NCI-H82 (cell line): ENCODE results near the gene CCDC159.
"Not testable (repeated sequence)": the region's sequence is repeated elsewhere in the genome, so short reads cannot be mapped to it uniquely, and the experiment has no call there.

Experiments
- DNase-seq: peaks from one replicate; lab custom pipeline; 2025; lab: John Stamatoyannopoulos, UW

The CCDC159 gene, protein sequence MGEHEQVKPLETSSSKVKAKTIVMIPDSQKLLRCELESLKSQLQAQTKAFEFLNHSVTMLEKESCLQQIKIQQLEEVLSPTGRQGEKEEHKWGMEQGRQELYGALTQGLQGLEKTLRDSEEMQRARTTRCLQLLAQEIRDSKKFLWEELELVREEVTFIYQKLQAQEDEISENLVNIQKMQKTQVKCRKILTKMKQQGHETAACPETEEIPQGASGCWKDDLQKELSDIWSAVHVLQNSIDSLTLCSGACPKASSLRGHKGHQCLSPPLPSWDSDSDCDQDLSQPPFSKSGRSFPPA

GRCh38 chr19:11346104-11346940, at the start of gene CCDC159, which contains the start of gene TMEM205:
CCDC159 (plus strand) TSS chr19:11346519; CDS start chr19:11346607, 88 bp downstream.
TMEM205 (minus strand) TSS chr19:11346268; CDS start chr19:11345619, 649 bp downstream.
- peak; percentile 99 for DNase-seq

- DNase-seq: no peak
Observed at GRCh38 chr19:11299946-11300810, 46.1 kb upstream of the CCDC159 start.

DNA sequence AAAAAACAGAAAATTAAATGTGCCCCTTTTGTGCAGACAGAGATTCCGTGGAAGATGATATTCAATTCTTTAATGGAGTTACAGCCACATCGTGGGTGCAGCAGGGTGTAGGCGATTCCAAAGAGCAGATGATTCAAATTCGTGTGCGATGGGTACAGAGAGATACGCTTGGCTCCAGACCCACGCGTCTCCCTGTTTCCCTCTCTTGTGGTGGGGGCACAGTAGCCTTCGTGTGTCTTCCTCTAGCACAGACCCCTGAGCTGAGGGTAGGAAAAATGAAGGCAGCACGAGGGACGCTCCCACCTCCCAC, 45.6 kb upstream of the CCDC159 start:
- DNase-seq: no peak

- DNase-seq: no peak
Observed at GRCh38 chr19:11304936-11305335, 41.4 kb upstream of the CCDC159 start.

GRCh38 chr19:11306337-11306736, 40.0 kb upstream of the CCDC159 start:
- DNase-seq: no peak

DNA sequence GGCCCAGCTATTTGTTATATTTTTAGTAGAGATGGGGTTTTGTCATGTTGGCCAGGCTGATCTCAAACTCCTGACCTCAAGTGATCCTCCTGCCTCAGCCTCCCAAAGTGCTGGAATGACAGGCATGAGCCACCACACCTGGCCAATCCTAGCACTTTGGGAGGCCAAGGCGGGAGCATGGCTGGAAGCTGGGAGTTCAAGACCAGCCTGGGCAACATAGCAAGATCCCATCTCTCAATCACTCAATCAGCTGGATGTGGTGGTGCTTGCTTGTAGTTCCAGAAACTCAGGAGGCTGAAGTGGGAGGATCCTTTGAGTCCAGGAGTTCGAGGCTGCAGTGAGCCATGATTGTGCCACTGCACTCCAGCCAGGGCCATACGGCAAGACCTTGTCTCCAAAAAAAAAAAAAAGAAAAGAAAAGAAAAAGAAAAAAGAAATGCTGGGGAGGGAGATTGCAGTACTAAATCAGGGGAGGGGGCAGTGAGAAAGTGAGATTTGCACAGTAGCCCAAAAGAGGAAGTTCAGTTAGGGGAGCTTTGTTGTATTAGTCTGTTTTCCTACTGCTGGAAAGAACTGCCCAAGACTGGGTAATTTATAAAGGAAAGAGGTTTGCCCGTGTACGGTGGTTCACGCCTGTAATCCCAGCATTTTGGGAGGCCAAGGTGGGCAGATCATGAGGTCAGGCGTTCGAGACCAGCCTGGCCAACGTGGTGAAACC, 25.9 kb upstream of the CCDC159 start:
- not testable (repeated sequence) for DNase-seq

- DNase-seq: peak; percentile 80
Observed at GRCh38 chr19:11321191-11322126, 24.9 kb upstream of the CCDC159 start.

DNA sequence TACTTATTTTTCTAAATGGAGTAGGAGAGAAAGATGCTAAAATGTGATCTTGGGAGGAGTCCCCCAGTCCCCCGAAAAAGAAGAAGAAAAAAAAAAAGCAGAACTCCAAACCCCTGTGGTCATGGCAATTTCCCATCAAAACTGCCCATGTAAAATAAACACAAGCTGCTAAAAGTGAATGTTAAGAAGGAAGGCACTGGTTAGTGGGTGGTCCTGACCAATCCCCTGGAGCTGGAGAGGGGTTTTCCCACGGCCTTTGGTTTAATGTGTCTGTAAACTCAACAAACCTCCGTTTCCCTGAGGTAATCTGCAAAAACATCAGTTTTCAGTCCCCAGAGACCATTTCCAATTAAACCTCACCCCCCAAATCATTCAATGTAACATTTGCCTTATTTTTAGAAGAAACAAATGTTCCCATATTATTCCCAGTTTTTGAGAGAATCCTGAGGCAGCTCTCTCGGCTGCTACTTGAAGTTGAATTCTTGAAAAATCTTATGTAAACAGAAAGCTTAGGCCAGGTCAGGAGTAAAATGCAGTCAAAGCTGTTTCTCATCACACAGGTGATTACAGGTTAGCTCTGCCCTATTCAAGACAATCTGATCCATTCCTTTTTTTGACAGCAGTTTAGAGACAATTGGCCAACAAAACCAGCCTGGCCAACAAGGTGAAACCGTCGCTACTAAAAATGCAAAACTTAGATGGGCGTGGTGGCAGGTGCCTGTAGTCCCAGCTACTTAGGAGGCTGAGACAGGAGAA, 23.9 kb upstream of the CCDC159 start:
- no peak for DNase-seq

GRCh38 chr19:11323601-11324078, 22.7 kb upstream of the CCDC159 start:
- DNase-seq: no peak

- DNase-seq: no peak
Observed at GRCh38 chr19:11324079-11324661, 22.1 kb upstream of the CCDC159 start.

DNA sequence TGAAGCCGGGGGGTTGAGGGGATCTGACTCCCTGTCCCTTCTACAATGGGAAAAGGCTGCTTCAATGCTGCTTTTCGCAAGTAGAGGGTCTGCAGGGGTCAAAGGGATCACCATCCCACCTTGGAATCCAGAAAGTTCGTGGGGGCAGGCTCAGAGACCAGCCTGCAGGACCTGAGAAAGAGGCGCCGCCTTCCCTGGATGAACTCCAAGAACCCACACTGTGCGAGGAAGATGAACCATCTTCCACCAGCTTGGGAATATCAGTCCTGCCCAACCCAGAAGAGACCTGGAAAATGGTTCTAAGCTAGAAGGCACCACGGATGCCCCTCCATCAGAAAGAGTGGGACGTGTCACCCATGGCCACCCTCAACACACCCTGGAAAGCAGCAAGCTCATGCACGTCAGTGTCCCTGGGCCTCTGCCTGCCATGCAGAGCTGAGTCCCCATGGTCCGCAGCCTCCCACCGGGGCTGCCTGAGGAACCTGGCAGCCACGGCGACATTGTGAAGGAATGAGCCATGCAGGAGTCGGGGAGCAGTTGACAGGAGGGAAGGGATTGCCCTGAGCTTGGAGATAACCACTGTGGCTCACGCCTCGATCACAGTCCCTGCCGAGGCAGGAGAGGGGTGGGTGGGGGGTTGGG, 21.4 kb upstream of the CCDC159 start:
- DNase-seq: no peak

DNA sequence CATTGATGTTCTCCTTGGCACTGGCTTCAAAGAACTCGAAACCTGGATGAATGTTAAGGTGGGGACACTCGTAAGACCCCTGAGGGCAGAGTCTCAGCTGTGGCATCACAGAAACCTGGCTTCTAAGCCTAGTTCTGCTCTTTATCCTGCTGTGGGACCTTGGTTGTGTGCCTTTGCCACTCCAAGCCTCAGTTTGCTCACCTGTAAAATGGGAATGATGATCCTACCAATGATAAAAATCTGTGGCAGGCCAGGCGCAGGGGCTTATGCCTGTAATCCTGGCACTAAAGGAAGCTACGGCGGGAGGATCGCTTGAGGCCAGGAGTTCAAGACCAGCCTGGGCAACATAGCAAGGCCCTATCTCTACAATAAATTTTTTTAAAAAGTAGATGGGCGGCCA, 20.8 kb upstream of the CCDC159 start:
- DNase-seq: no peak

DNA sequence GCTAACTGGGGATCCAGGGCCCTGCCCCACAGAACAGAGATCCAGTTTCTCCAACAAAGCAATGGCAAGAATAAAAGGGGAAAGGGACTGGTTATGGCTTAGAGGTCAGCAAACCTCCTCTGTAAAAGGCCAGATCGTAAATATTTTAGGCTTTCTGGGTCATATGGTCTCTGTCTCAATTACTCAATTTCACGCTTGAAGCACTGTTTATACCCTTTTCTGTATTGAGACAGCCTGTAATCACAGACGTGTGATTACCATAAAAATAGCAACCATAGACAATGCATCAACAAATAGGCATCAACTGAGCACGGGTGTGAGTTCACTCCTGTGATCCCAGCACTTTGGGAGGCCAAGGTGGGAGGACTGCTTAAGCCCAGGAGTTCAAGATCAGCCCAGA, 16.2 kb upstream of the CCDC159 start:
- DNase-seq: no peak

DNA sequence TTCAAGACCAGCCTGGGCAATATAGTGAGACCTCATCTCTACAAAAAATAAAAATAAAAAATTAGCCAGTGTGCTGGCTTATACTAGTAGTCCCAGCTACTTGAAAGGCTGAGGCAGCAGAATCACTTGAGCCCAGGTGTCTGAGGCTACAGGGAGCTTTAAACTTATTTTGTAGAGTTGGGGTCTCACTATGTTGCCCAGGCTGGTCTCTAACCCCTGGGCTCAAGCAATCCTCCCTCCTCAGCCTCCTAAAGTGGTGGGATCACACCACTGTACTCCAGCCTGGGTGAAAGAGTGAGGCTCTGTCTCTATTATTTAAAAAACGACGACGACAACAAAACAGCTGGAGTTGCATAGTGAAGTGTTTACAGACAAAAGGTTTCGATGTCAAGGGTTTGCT, 14.8 kb upstream of the CCDC159 start:
- no peak for DNase-seq

GRCh38 chr19:11332822-11333221, 13.5 kb upstream of the CCDC159 start:
- DNase-seq: no peak

DNA sequence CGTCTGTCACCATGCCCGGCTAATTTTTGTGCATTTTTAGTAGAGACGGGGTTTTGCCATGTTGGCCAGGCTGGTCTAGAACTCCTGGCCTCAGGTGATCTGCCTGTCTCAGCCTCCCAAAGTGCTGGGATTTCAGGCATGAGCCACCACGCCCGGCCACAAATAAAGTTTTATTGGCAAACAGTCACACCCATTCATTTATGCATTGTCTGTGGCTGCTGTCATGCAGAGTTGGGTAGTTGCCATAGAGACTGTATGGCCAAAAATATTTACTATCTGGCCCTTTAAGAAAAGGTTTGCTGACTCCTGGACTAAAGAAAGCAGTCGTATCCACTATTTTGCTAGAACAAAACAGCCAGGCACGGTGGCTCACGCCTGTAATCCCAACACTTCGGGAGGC, 12.5 kb upstream of the CCDC159 start:
- not testable (repeated sequence) for DNase-seq

- no peak for DNase-seq
Observed at GRCh38 chr19:11335449-11336146, 10.7 kb upstream of the CCDC159 start.

DNA sequence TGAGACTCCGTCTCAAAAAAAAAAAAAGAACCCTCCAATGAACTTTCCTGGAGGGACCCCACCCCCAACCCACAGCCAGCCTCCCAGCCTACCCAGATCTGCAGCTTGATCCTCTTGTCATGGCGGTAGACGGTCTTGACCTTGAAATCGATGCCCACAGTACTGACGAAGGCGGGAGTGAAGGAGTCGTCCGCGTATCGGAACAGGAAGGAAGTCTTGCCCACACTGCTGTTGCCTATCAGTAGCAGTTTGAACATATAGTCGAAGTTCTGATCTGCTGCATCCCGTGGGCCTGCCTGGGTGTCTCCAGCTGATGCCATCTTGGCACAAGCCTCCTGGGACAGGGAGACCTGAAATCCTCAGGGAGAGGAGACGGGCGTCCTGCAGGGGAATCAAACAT, 9.2 kb upstream of the CCDC159 start:
- DNase-seq: no peak
